ENCODE data around the gene CADPS.

GRCh38 chr3:62551556-62551955 lies 323.7 kb downstream of the CADPS start:
- TF ChIP-seq TSHZ2 (CRISPR knock-in tag; IDR thresholded peaks at IDR 0.05) (no peak), CREB5 (CRISPR knock-in tag; IDR thresholded peaks at IDR 0.05; ENCODE audit: low read depth) (no peak), RARB (CRISPR knock-in tag; IDR thresholded peaks at IDR 0.05) (no peak), OSR1 (CRISPR knock-in tag; IDR thresholded peaks at IDR 0.05) (no peak), ZFP30 (CRISPR knock-in tag; IDR thresholded peaks at IDR 0.05) (no peak), PATZ1 (CRISPR knock-in tag; IDR thresholded peaks at IDR 0.05; ENCODE audit: borderline replicate concordance) (no peak), ZNF565 (CRISPR knock-in tag; conservative IDR thresholded peaks at IDR 0.05; ENCODE audit: low read depth) (no peak), ARNTL (CRISPR knock-in tag; IDR thresholded peaks at IDR 0.05; ENCODE audit: borderline replicate concordance, low read depth) (no peak), ZFP3 (CRISPR knock-in tag; IDR thresholded peaks at IDR 0.05) (no peak), SNAI2 (CRISPR knock-in tag; IDR thresholded peaks at IDR 0.05) (no peak), CSDC2 (CRISPR knock-in tag; IDR thresholded peaks at IDR 0.05) (no peak), PPARA (CRISPR knock-in tag; IDR thresholded peaks at IDR 0.05; ENCODE audit: borderline replicate concordance) (no peak), ZC3H10 (CRISPR knock-in tag; IDR thresholded peaks at IDR 0.05) (no peak)
